ENCODE data around the gene PRKAB1. TPM values are rescaled to one million over a fixed set of nuclear protein-coding genes. Genes with fewer than 3 reads are reported as not detected.
"Not testable (repeated sequence)": the region's sequence is repeated elsewhere in the genome, so short reads cannot be mapped to it uniquely, and the experiment has no call there.

The PRKAB1 gene
- total RNA-seq, 1 experiment from 2014 or later = 34.1 TPM

DNA sequence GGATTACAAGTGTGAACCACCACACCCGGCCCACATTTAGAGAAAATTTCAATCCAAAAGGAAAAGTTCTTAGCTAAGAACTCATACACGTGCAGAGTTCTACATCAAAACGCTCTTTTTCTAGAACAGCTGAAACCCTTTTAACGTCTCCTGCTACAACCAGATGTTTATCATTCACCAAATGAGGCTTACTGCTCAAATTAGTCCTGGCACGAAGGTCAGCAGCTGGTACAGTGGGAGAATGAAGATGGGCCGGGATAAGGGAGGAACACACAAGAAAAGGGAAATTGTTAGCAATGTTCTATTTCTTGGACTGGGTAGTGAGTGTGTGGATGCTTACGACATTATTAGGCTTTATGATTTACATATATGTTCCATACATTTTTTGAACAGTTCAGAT, 37.2 kb downstream of the PRKAB1 start:
- Histone ChIP-seq H3K27ac (ENCODE audit: low read depth, low read length, poor library complexity, severe bottlenecking) (no peak overlapping the region), H3K27me3 (replicated peaks; ENCODE audit: insufficient read depth, low read depth, low read length, poor library complexity) (no peaks in the 10 kb centered on the region), H3K9me3 (ENCODE audit: low read depth, low read length, poor library complexity, severe bottlenecking) (no peaks in the 10 kb centered on the region), H3K4me3 (ENCODE audit: low read depth, low read length, poor library complexity, severe bottlenecking) (no peak overlapping the region), H3K36me3 (ENCODE audit: insufficient read depth, low read length, poor library complexity, severe bottlenecking) (peaks cover 27% of the 10 kb centered on the region), H3K4me1 (ENCODE audit: insufficient read depth, low read length, poor library complexity, severe bottlenecking) (no peaks in the 10 kb centered on the region)
- no TSS peak for BruUV-seq (replicated peaks)
- TF ChIP-seq EZH2 (IDR thresholded peaks at IDR 0.05; ENCODE audit: borderline replicate concordance, low read depth, low read length, poor library complexity, severe bottlenecking) = no peak
- TF ChIP-seq, protein P1, sequence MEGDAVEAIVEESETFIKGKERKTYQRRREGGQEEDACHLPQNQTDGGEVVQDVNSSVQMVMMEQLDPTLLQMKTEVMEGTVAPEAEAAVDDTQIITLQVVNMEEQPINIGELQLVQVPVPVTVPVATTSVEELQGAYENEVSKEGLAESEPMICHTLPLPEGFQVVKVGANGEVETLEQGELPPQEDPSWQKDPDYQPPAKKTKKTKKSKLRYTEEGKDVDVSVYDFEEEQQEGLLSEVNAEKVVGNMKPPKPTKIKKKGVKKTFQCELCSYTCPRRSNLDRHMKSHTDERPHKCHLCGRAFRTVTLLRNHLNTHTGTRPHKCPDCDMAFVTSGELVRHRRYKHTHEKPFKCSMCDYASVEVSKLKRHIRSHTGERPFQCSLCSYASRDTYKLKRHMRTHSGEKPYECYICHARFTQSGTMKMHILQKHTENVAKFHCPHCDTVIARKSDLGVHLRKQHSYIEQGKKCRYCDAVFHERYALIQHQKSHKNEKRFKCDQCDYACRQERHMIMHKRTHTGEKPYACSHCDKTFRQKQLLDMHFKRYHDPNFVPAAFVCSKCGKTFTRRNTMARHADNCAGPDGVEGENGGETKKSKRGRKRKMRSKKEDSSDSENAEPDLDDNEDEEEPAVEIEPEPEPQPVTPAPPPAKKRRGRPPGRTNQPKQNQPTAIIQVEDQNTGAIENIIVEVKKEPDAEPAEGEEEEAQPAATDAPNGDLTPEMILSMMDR (conservative IDR thresholded peaks at IDR 0.05; ENCODE audit: low read depth, low read length) = no peak
- intact Hi-C loops (cut with micrococcal nuclease; ENCODE audit: unreplicated experiment) = no loop called here
- DNase-seq (ENCODE audit: low spot score) = no peak
- CTCF ChIA-PET = no interaction called here
- POLR2A ChIA-PET (ENCODE audit: low non-redundant PET) = no interaction called here

DNA sequence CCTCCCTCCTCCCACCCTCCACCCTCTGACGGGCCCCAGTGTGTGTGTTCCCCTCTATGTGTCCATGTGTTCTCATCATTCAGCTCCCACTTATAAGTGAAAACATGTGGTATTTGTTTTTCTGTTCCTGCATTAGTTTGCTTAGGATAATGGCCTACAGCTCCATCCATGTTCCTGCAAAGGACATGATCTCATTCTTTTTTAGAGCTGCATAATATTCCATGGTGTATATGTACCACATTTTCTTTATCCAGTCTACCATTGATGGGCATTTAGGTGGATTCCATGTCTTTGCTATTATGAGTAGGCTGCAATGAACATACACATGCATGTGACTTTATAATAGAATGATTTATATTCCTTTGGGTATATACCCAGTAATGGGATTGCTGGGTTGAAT, 38.5 kb downstream of the PRKAB1 start:
- H3K9me3 ChIP-seq (ENCODE audit: low read depth, low read length, poor library complexity, severe bottlenecking); POLR2A ChIA-PET (ENCODE audit: low non-redundant PET); H3K4me3 ChIP-seq (ENCODE audit: low read depth, low read length, poor library complexity, severe bottlenecking); DNase-seq (ENCODE audit: low spot score); intact Hi-C loops (cut with micrococcal nuclease; ENCODE audit: unreplicated experiment); H3K4me1 ChIP-seq (ENCODE audit: insufficient read depth, low read length, poor library complexity, severe bottlenecking); CTCF ChIA-PET; H3K27ac ChIP-seq (ENCODE audit: low read depth, low read length, poor library complexity, severe bottlenecking); BruUV-seq (replicated peaks); H3K27me3 ChIP-seq (replicated peaks; ENCODE audit: insufficient read depth, low read depth, low read length, poor library complexity): not testable (repeated sequence)
- peaks cover 37% of the 10 kb centered on the region for H3K36me3 ChIP-seq (ENCODE audit: insufficient read depth, low read length, poor library complexity, severe bottlenecking)

DNA sequence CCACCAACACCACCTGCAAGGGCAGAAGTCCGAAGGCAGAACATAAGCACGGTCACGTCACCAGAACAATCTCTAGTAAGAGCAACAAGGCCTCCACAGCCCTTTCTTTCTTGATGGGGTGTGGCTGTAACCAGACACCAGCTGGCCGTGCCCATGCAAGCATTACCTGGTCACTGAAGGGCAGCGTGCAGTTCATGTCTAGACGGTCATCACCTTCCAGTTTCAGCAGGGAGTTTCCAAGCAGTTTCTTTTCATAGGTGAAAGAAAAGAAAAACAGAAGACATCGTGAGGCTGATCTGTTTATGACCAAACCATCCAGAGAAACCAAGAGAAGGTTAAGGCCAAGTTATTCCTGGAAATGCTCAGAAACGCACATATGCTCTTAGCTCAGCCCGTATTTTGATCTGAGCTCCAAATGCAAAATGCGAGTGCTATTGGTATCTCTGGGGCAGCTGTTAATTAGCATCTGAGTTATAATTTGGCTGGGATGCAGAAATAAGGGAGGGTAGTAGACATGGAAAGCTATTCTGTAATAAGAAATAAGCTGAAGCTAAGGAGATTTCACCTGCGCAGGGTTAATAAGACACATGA, 42.5 kb downstream of the PRKAB1 start:
- peaks cover 65% of the 10 kb centered on the region for H3K36me3 ChIP-seq (ENCODE audit: insufficient read depth, low read length, poor library complexity, severe bottlenecking)
- ChIA-PET CTCF (no interaction called here), POLR2A (ENCODE audit: low non-redundant PET) (no interaction called here)
- H3K4me3 ChIP-seq (ENCODE audit: low read depth, low read length, poor library complexity, severe bottlenecking) = no peak overlapping the region
- no peak for DNase-seq (ENCODE audit: low spot score)
- intact Hi-C loops (cut with micrococcal nuclease; ENCODE audit: unreplicated experiment) = no loop called here
- H3K27me3 ChIP-seq (replicated peaks; ENCODE audit: insufficient read depth, low read depth, low read length, poor library complexity) = no peaks in the 10 kb centered on the region
- H3K9me3 ChIP-seq (ENCODE audit: low read depth, low read length, poor library complexity, severe bottlenecking) = no peaks in the 10 kb centered on the region
- H3K4me1 ChIP-seq (ENCODE audit: insufficient read depth, low read length, poor library complexity, severe bottlenecking) = no peaks in the 10 kb centered on the region
- TF ChIP-seq, protein P1 (conservative IDR thresholded peaks at IDR 0.05; ENCODE audit: low read depth, low read length) = no peak
- TF ChIP-seq EZH2 (IDR thresholded peaks at IDR 0.05; ENCODE audit: borderline replicate concordance, low read depth, low read length, poor library complexity, severe bottlenecking) = no peak
- no TSS peak for BruUV-seq (replicated peaks)
- no peak overlapping the region for H3K27ac ChIP-seq (ENCODE audit: low read depth, low read length, poor library complexity, severe bottlenecking)

DNA sequence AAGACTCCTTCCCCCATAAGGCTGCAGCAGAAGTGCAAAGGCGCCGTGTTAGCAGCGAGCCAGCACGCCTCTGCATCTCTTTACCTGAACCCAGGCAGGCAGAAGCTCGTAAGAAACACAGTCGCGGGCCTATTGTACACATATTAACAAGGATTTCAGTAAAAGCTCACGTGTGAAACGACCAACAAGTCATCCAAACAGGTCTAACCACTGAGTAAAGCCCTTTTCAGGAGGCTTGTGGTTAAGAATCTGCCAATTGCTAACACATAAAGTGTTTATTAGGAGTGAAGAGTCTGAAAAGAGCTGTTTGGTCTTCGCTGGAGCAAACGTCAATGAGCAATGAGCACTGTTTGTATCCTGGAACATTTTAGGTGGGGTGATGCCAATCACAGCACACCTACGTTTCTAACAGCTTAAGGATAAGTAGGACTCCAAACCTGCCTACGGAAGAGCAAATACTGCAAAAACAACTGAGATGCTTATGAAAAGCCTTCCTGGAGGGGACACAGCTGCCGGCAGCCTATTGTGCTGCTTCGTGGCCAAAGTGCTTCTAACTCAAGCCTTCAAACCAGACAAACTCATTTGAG, 43.1 kb downstream of the PRKAB1 start:
- TF ChIP-seq EZH2 (IDR thresholded peaks at IDR 0.05; ENCODE audit: borderline replicate concordance, low read depth, low read length, poor library complexity, severe bottlenecking) = no peak
- TF ChIP-seq, protein P1 (conservative IDR thresholded peaks at IDR 0.05; ENCODE audit: low read depth, low read length) = no peak
- Histone ChIP-seq H3K27me3 (replicated peaks; ENCODE audit: insufficient read depth, low read depth, low read length, poor library complexity) (no peaks in the 10 kb centered on the region), H3K9me3 (ENCODE audit: low read depth, low read length, poor library complexity, severe bottlenecking) (no peaks in the 10 kb centered on the region), H3K27ac (ENCODE audit: low read depth, low read length, poor library complexity, severe bottlenecking) (no peak overlapping the region), H3K4me3 (ENCODE audit: low read depth, low read length, poor library complexity, severe bottlenecking) (no peak overlapping the region), H3K36me3 (ENCODE audit: insufficient read depth, low read length, poor library complexity, severe bottlenecking) (peaks cover 67% of the 10 kb centered on the region), H3K4me1 (ENCODE audit: insufficient read depth, low read length, poor library complexity, severe bottlenecking) (no peaks in the 10 kb centered on the region)
- ChIA-PET POLR2A (ENCODE audit: low non-redundant PET) (no interaction called here), CTCF (no interaction called here)
- intact Hi-C loops (cut with micrococcal nuclease; ENCODE audit: unreplicated experiment) = no loop called here
- no TSS peak for BruUV-seq (replicated peaks)
- no peak for DNase-seq (ENCODE audit: low spot score)
